DMS153 treated with DMSO at 0.1 percent for 48 hours (cell line): Measurements from ENCODE around the gene TENT4B.
"Not testable (repeated sequence)": the region's sequence is repeated elsewhere in the genome, so short reads cannot be mapped to it uniquely, and the experiment has no call there.

ENCODE experiments used
- DNase-seq: peaks from one replicate; lab custom pipeline; 2025; ENCODE audit not compliant: unreplicated experiment; lab: John Stamatoyannopoulos, UW

Gene TENT4B

GRCh38 chr16:50229149-50229726 is 76.1 kb downstream of the TENT4B start:
- DNase-seq: no peak

DNA sequence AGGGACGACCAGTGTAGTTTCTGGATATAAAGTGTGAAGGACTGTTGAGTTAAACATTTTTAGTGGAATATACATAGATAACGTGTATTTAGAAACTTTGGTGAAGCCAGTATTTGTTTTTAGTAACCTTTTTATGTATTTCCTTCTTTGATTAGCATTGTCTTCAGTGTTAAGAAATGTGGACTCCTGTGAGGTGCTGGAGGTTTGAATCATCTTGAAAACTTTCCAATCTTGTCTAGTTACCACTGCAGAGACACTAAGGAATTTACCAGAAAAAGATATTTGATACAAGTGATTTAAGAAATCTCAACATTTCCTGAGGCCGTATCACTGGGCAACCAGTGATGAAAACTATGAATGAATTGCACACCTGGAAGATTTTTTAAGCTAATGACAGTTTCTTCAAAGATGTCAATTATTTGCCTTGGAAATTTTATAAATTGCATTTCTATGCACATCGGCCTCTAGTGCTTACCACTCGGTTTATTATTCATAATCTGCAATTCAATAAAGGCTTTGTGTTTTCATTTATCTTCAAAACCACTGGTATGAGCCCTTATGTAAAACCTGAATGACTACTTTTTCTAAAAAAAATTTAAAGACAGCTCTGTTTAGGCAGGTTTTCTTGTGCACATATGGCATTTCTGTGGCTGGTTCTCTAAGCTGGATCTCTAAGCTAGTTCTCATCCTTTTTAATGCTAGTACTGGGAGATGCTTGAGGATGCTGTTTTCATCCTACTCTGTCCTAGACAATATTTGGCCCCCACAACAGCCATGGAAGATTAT is 81.9 kb downstream of the TENT4B start:
- no peak for DNase-seq

GRCh38 chr16:50235581-50235980 is 82.5 kb downstream of the TENT4B start:
- no peak for DNase-seq

DNA sequence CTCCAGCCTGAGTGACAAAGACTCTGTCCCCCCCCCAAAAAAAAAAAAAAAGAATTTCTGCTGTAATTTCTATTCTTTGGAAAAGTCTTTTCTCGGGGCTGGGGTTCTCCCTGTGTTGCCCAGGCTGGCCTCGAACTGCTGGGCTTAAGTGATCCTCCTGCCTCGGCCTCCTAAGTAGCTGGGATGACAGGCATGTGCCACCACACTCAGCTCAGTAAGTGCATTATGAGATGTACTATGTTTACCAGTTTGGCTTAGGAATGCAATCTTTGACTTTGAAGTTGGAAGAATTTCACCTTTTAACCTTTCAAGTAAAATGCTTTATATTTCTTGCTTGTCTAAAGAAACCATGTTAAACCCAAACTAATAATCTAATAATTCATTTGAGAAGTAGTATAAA is 85.2 kb downstream of the TENT4B start:
- no peak for DNase-seq

DNA sequence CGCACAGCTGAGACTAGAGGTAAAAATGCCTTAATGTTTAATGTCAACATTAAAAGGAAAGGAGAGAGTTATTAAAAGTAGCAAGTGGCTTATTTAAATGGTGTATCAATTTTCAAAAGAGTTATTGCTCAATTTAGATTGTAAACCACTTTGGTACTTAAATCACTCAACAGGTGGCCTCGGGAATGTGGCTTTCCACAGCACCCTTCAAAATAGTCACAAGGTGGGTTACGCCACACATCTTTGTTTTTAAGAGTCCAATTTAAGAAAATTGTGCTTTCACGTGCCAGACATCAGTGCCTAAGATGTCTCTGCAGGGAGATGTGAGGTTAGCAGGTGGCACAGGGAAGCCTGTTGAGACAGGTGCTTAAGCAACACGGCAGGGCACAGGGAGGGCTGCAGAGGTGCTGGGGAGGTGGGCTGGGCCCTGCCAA is 85.8 kb downstream of the TENT4B start:
- no peak for DNase-seq

DNA sequence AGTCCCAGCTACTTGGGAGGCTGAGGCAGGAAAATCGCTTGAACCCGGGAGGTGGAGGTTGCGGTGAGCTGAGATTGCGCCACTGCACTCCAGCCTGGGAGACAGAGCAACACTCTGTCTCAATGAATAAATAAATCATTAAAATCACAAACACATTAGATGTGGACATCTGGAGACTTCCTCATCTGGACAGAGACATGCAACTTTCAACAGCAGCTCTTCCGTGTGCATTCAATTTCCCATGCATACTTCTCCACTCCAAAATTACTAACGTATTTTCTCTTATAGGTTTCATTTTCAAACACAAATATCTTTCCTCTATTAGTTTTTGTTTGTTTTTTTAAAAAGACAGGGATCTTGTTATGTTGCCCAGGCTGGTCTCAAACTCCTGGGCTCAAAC is 89.9 kb downstream of the TENT4B start:
- not testable (repeated sequence) for DNase-seq

GRCh38 chr16:50244140-50244503 is 91.0 kb downstream of the TENT4B start:
- no peak for DNase-seq

DNA sequence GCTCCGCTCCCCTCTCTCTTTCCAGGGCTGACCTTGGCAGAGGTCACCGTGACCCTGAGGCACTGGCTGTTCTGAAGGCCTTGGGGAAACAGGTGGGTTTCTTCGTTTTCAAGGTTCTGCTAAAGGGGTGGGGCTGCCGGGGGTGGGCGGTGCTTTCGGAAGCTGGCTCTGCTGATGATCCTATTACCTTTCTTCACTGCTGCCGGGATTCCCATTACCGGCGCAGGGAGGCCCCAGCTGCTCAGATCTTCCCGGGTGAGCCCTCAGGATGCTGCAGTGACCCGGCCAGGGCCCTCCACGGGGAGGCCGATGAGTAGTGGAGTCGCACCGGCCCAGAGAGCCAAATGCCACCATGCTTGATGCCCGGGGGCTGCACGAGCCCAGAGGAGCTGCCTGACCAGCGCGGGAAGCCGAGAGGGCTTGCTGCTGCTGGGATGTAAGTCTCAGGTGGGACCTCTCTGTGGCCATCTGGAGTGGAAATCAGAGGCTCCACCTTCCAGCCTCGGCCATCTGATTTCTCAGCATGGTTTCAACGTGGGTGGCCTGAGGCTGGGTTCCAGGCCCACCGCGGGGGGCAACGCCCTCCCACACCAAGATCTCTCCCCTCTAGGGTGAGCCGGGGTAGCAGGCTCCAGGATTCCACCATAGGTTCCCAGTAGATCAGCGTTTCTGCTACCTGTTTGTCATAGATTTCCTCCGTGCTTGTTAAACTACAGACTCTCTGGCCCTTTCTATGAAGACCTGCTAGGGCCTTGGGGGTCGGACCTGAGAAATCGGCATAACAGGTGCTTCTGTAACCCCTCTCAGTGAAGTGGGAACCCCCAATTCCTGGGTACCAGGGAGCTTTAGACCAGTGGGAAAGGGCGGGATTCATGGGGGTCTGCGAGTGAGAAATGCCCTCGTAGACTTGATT is 91.7 kb downstream of the TENT4B start:
- no peak for DNase-seq

GRCh38 chr16:50245417-50246298 is 92.6 kb downstream of the TENT4B start:
- no peak for DNase-seq

DNA sequence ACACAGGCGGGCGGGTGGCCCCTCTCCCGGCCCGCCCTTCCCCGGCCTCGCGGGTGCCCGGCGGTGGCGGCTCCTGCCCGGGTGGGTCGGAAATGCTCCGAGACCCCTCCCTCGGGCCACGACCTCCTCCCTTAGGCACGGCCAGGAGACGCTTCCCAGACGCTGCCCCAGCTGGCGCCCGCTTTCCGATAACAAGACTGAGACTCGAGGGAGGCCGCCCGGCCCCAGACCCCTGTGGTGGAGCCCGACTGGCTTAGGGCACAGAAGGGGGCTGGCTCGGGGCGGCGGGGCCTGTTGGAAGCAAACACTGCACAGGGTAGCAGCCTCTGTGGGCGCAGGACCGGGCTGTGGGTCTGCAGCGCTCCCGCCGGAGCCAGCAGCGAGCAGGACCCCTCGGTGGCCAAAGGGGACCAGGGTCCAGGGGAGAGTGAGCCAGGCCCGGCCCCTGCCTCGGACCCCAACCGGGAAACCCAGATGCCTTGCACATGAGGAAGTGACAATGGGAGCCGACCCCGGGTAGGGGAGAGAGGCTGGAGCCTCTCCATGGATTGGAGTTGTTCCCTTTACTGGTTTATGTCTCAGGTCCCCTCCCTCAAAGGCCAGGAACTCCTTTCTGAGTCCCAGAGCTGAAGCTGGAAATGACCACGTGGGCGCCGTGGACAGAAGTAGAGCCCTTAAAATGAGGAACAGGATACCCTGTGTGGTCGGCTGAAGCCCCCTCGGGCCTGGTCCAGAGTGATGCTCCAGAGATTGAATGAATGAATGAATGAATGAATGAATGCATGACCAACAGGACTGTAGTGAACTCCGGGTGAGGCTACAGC is 93.4 kb downstream of the TENT4B start:
- no peak for DNase-seq

GRCh38 chr16:50247123-50247905 is 94.2 kb downstream of the TENT4B start:
- no peak for DNase-seq

DNA sequence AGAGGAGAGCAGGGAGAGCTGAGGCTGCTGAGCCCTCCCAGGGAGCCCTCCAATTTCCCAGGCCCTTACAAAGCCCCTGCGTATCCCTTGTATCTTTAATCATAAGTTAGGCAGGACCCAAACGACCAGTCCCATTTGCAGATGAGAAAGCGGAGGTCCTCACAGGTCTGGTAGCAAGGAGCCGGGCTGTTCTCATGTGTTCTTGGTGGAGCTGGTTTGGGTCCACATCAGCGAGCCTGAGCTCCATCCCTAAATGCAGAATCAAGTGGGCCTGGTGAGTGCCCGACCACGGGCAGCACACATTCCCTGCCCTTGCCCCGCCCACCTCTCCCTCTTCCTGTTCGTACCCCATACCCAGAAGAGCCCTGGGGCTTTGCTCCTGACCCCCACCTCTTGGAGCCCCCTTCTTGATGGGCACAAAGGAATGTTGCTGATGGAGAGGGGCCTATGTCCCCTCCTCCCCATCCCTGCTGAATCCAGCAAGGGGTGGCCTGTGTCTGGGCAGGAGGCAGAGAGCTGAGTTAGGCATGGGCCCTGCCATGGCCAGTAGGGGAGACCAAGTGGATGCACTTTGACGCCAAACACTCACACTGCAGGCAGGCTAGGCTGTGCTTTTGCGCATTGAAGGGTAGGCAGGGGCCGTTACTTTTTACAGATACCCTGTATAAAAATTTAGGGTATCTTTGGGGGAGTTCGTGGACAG is 95.0 kb downstream of the TENT4B start:
- no peak for DNase-seq

DNA sequence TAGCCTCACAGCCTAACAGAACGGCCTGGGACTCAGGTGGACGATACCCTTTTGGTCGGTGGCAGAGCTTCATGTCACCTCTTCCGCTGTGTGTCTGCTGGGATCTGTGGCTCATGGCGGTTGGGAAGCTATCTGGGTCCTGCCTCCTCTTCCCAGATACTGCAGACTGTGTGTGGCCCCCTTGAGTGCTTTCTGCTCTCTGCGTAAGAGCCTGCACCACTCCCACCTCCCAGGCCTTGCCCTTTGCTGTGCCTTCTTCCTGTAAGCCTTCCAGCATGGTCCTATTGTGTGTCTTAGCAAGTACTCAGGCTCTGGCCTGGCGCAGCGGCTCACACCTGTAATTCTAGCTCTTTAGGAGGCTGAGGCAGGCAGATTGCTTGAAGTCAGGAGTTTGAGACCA is 95.7 kb downstream of the TENT4B start:
- DNase-seq: no peak

DNA sequence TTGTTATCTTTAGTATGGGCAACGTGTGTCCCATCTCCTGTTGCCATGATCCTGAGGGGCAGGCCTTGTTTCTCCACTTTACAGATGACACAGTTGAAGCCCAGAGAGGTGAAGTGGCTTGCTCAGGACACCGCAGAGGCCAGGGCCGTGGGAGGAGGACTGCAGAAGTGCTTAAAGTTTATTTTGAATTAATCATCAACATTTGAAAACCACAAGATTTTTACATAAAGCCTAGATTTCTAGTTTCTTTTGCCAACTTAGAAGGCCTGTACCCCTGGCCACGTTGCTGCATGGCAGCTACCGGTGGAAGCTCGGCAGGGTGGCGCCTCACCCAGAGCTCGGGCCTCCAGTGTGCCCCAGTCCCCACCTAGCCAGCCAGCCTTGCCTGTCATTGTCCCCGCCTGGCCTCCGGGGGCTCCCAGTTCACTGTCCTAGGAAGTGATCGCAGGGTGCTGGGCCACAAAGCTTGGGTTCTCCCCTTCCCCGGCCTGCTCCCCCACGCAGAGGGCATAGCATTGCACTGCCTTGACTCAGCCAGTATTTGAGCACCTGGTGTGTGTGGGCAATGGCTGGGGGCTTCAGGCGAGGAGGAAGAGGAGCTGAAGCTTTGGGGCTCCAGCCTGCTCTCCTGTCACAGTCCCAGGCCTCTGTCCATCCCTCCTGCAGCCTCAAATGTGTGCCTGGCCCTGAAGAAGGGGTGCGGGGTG is 98.4 kb downstream of the TENT4B start:
- no peak for DNase-seq

GRCh38 chr16:50252082-50252611 is 99.0 kb downstream of the TENT4B start:
- no peak for DNase-seq

DNA sequence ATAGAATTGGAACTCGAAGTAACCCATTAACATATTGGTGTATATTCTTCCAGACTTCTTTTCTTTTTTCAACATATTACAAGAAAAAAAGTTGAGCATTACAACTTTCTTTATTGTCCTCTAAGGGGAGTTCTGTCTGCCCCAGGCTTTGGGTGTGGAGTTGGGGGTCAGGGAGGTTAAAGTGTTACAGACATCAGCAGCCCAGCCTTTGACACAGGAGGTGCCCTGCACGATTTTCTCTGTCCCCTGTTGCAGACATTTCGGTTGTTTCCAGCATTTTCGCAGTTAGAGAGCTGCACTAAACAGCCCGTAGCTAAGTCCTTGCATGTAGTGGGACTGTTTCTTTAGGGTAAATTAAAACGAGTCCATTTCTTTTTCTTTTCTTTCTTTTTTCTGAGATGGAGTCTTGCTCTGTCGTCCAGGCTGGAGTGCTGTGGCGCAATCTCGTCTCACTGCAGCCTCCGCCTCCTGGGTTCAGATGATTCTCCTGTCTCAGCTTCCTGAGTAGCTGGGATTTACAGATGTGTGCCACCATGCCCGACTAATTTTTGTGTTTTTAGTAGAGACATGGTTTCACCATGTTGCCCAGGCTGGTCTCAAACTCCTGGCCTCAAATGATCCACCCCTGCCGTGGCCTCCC is 99.9 kb downstream of the TENT4B start:
- DNase-seq: no peak

GRCh38 chr16:50253514-50253910 is 100.4 kb downstream of the TENT4B start:
- DNase-seq: no peak
